A549 (cell line): ENCODE data around the gene CD9. TPM values are rescaled to one million over a fixed set of nuclear protein-coding genes. Genes with fewer than 3 reads are reported as not detected.
A peak's percentile ranks its signal among the peaks of the same experiment; 100 is the strongest.

ENCODE experiments used
- ATAC-seq, 2 experiments: fragments of 200-7000 bp in 1 of 2; fragments of >200 bp in 1 of 2; cut with Nextera tagmentation in 1 of 2; cut with Tn5 transposase in 1 of 2; 3 replicates each; pipeline versions ENCODE4 v1.8.0 to v1.9.1; 2018 to 2020; ENCODE audit warnings: mild to moderate bottlenecking in 1 of 2, moderate library complexity in 1 of 2
- CTCF ChIA-PET: fragments of 300-600 bp; sonication (Branson Sonifier 250); formaldehyde crosslinking; extraction: SDS; loops from one replicate; lab custom pipeline; 2021; ENCODE audit warnings: antibody characterized with exemption, inconsistent platforms; lab: Yijun Ruan, JAX
- POLR2A ChIA-PET: fragments of 350-600 bp; formaldehyde crosslinking; extraction: SDS; loops from one replicate; lab custom pipeline; 2021; ENCODE audit warnings: antibody characterized with exemption, inconsistent platforms; lab: Yijun Ruan, JAX
- DNase-seq, 2 experiments: peaks; one replicate each; pipeline versions ENCODE4 v3.0.0 to v3.0.0-alpha.2; 2011 to 2016; ENCODE audit warnings: low read depth in 1 of 2, low spot score in 1 of 2
- FAIRE-seq: peaks from 2 replicates; lab custom pipeline; 2011; peaks lifted over from hg19 to GRCh38; lab: Jason Lieb, UNC
- H3K27ac ChIP-seq, 2 experiments: fragments of >200 bp; sonication (Bioruptor Twin); formaldehyde crosslinking; 3 replicates each; pipeline ENCODE4 v1.5.1; 2016 to 2017
- H3K4me1 ChIP-seq: fragments of >200 bp; sonication (Bioruptor Twin); formaldehyde crosslinking; 3 replicates; pipeline ENCODE4 v1.6.1; 2016
- H3K4me2 ChIP-seq: fragments of >200 bp; sonication (Bioruptor Twin); formaldehyde crosslinking; 3 replicates; pipeline ENCODE4 v1.6.1; 2016
- H3K4me3 ChIP-seq: fragments of >200 bp; sonication (Bioruptor Twin); formaldehyde crosslinking; 3 replicates; pipeline ENCODE4 v1.5.1; 2016
- H3K9me3 ChIP-seq: fragments of >200 bp; sonication (Bioruptor Twin); formaldehyde crosslinking; 3 replicates; pipeline ENCODE4 v1.6.1; 2016
- CBX8 ChIP-seq: fragments of 200-600 bp; sonication (generic); IDR thresholded peaks from 2 replicates; pipeline ENCODE4 v1.6.1; 2016
- CEBPB ChIP-seq, 2 experiments: fragments of >200 bp in 1 of 2; sonication (Bioruptor Twin) in 1 of 2; formaldehyde crosslinking in 1 of 2; IDR thresholded peaks; 2 replicates each; pipeline ENCODE4 v1.6.1; 2012 to 2016
- CHD4 ChIP-seq: fragments of 200-600 bp; sonication (generic); IDR thresholded peaks from 2 replicates; pipeline ENCODE4 v1.6.1; 2016; ENCODE audit warnings: antibody characterized with exemption, mild to moderate bottlenecking, borderline replicate concordance
- CTCF ChIP-seq: fragments of >200 bp; sonication (Bioruptor Twin); formaldehyde crosslinking; IDR thresholded peaks from 3 replicates; pipeline ENCODE4 v1.5.1; 2016
- EHF ChIP-seq: fragments of 250-450 bp; sonication (Bioruptor Pico); IDR thresholded peaks from 2 replicates; pipeline ENCODE4 v1.5.0; 2020; ENCODE audit warnings: mild to moderate bottlenecking
- EHMT2 ChIP-seq: fragments of 200-600 bp; sonication (generic); IDR thresholded peaks from 2 replicates; pipeline ENCODE4 v1.6.1; 2016; ENCODE audit warnings: antibody characterized with exemption, low read depth, mild to moderate bottlenecking, moderate library complexity
- ESRRA ChIP-seq: fragments of 150-350 bp; IDR thresholded peaks from 2 replicates; pipeline ENCODE4 v1.6.1; 2014; ENCODE audit warnings: mild to moderate bottlenecking, low read length, borderline replicate concordance
- FOSB ChIP-seq: fragments of 250-450 bp; sonication (Bioruptor Pico); IDR thresholded peaks from 2 replicates; pipeline ENCODE4 v1.5.0; 2020; ENCODE audit warnings: mild to moderate bottlenecking, moderate library complexity
- FOXS1 ChIP-seq: fragments of 250-450 bp; sonication (Bioruptor Pico); IDR thresholded peaks from 2 replicates; pipeline ENCODE4 v1.5.0; 2020; ENCODE audit warnings: mild to moderate bottlenecking, moderate library complexity
- HDAC2 ChIP-seq: fragments of 200-600 bp; sonication (generic); IDR thresholded peaks from 2 replicates; pipeline ENCODE4 v1.6.1; 2016
- HEYL ChIP-seq: fragments of 250-450 bp; sonication (Bioruptor Pico); IDR thresholded peaks from 2 replicates; pipeline ENCODE4 v1.8.0; 2021; ENCODE audit warnings: mild to moderate bottlenecking, moderate library complexity
- HMGXB4 ChIP-seq: fragments of 250-450 bp; sonication (Bioruptor Pico); IDR thresholded peaks from 2 replicates; pipeline ENCODE4 v1.5.0; 2021; ENCODE audit warnings: mild to moderate bottlenecking, moderate library complexity, borderline replicate concordance
- HOXA7 ChIP-seq: fragments of 250-450 bp; sonication (Bioruptor Pico); IDR thresholded peaks from 2 replicates; pipeline ENCODE4 v1.5.0; 2020; ENCODE audit warnings: mild to moderate bottlenecking, moderate library complexity
- JUN ChIP-seq, 2 experiments: fragments of >200 bp; sonication (Bioruptor Twin); formaldehyde crosslinking; IDR thresholded peaks; 2 replicates in 1 of 2; 3 replicates in 1 of 2; pipeline ENCODE4 v1.6.1; 2016 to 2017
- MAX ChIP-seq: IDR thresholded peaks from 2 replicates; pipeline ENCODE4 v1.6.1; 2012
- PBX3 ChIP-seq: IDR thresholded peaks from 2 replicates; pipeline ENCODE4 v1.6.1; 2012
- PHF8 ChIP-seq: fragments of 200-600 bp; sonication (generic); IDR thresholded peaks from 2 replicates; pipeline ENCODE4 v1.6.1; 2016; ENCODE audit warnings: low read depth, mild to moderate bottlenecking, antibody characterized with exemption, moderate library complexity, borderline replicate concordance
- POLR2A ChIP-seq: IDR thresholded peaks from 2 replicates; pipeline ENCODE4 v1.6.1; 2012; ENCODE audit warnings: mild to moderate bottlenecking, low read length
- REST ChIP-seq: fragments of 200-600 bp; sonication (generic); IDR thresholded peaks from 2 replicates; pipeline ENCODE4 v1.6.1; 2016; ENCODE audit warnings: antibody characterized with exemption, mild to moderate bottlenecking, moderate library complexity
- RFX5 ChIP-seq: fragments of 450-650 bp; IDR thresholded peaks from 2 replicates; pipeline ENCODE4 v1.7.1; 2014; ENCODE audit warnings: antibody characterized with exemption, mild to moderate bottlenecking, moderate library complexity
- RNF2 ChIP-seq: fragments of 200-600 bp; sonication (generic); IDR thresholded peaks from 2 replicates; pipeline ENCODE4 v1.6.1; 2016; ENCODE audit warnings: low read depth, mild to moderate bottlenecking, antibody characterized with exemption, moderate library complexity, borderline replicate concordance
- SMC3 ChIP-seq: fragments of >200 bp; sonication (Bioruptor Twin); formaldehyde crosslinking; IDR thresholded peaks from 3 replicates; pipeline ENCODE4 v1.6.1; 2018; ENCODE audit warnings: inconsistent platforms
- TFCP2L1 ChIP-seq: fragments of 250-450 bp; sonication (Bioruptor Pico); IDR thresholded peaks from 2 replicates; pipeline ENCODE4 v1.5.0; 2021; ENCODE audit warnings: mild to moderate bottlenecking
- ZFP36 ChIP-seq: fragments of 450-650 bp; IDR thresholded peaks from 2 replicates; pipeline ENCODE4 v1.6.1; 2014; ENCODE audit warnings: borderline replicate concordance; ENCODE audit not compliant: partially characterized antibody
- ZNF302 ChIP-seq: fragments of 250-450 bp; sonication (Bioruptor Pico); IDR thresholded peaks from 2 replicates; pipeline ENCODE4 v1.9.0; 2021; ENCODE audit warnings: inconsistent platforms, mild to moderate bottlenecking, moderate library complexity
- WGBS: methylation state at CpG from one replicate; pipeline ENCODE4 v1.1.6; 2017; ENCODE audit errors: missing lambda C conversion rate; 5-methylcytosine and 5-hydroxymethylcytosine counted together
- polyA minus RNA-seq: library from RNA; depleted of rRNA, polyadenylated mRNA; stranded (reverse); fragments of >200 nt; gene quantifications from 2 replicates; pipeline ENCODE4 v1.2.3, GENCODE V29; 2011; rRNA and poly(A)+ RNA removed
- polyA plus RNA-seq, 4 experiments: library from polyadenylated mRNA; depleted of rRNA in 3 of 4; stranded (reverse); fragments of >200 nt; fragmentation: RNase III in 1 of 4; extraction: RNeasy Plus Mini Kit Qiagen cat#74134 plus additional on column Dnase treatment in 1 of 4; gene quantifications; 2 replicates in 3 of 4; 3 replicates in 1 of 4; pipeline ENCODE4 v1.2.3, GENCODE V29; 2011 to 2017

The CD9 gene
- polyA plus RNA-seq (2011; rRNA removed), result 173 and 185 TPM in 2 replicates
- polyA plus RNA-seq (2012; cell fraction: cytosol; rRNA removed), result 110 and 132 TPM in 2 replicates
- 115 and 147 TPM in 2 replicates for polyA plus RNA-seq (2012; cell fraction: nucleus; rRNA removed)
- polyA plus RNA-seq (2017; fragmentation: RNase III; extraction: RNeasy Plus Mini Kit Qiagen cat#74134 plus additional on column Dnase treatment), result 109 to 122 TPM (median 116 TPM) in 3 replicates
- polyA minus RNA-seq, result 85.5 and 116 TPM in 2 replicates

- 3% methylated on average over 21 of the region's 81 CpGs for WGBS
- H3K4me1 ChIP-seq, result peaks cover 29% of the 10 kb centered on the region
- CTCF ChIA-PET, result interaction anchor here (0.7 to 32.3 kb wide), 19 partner anchors 10 to 212 kb away, joined by 3 to 529 read pairs (median 5); no protein-coding TSS in a partner anchor
- FAIRE-seq, result no peak
- H3K27ac ChIP-seq, result peak within 1 kb of the TSS; percentile 73 to 87
- peak within 1 kb of the TSS; percentile 93 for H3K4me2 ChIP-seq
- TF ChIP-seq PHF8 (peak; percentile 19; the same call in 1 of the 2 replicates), JUN (IDR thresholded peaks at IDR 0.05) (peak in 1 of 2 experiments; percentile 58; a peak in 1 of 5 replicates), SMC3 (0 out of 3 replicates have a peak, but pooled peaks have one; percentile 29), CEBPB (IDR thresholded peaks at IDR 0.05) (no peak), HDAC2 (no peak), RFX5 (no peak), MAX (peak; percentile 34), EHF (CRISPR knock-in tag) (no peak), CBX8 (no peak), POLR2A (peak; percentile 48), FOXS1 (CRISPR knock-in tag) (no peak)
- TF ChIP-seq, all 56 proteins: peak for 5
- DNase-seq (peak; percentile 76 to 78), ATAC-seq (peak; percentile 64 to 73)
- Histone ChIP-seq H3K4me3 (peak within 1 kb of the TSS; percentile 65), H3K9me3 (no peaks in the 10 kb centered on the region)
- POLR2A ChIA-PET, result interaction anchor here (0.5 to 2.1 kb wide), 7 partner anchors 12 to 641 kb away, joined by 3 to 7 read pairs (median 3); partner anchors contain the start of gene VAMP1
Measured at GRCh38 chr12:6200256-6201212, at the start of gene CD9. CD9 (plus strand) TSS chr12:6200400; CDS start chr12:6200500, 100 bp downstream.

GRCh38 chr12:6154730-6155459, 45.3 kb upstream of the CD9 start:
- no peak overlapping the region for H3K4me2 ChIP-seq
- H3K27ac ChIP-seq, result no peak overlapping the region
- ChIA-PET CTCF (interaction anchor here (1.5 kb wide), 1 partner anchor 9 kb away, joined by 3 read pairs; no protein-coding TSS in a partner anchor), POLR2A (no interaction called here)
- no peaks in the 10 kb centered on the region for H3K9me3 ChIP-seq
- FAIRE-seq, result no peak
- no peak; a peak in 1 of 6 replicates for ATAC-seq
- no peak overlapping the region for H3K4me3 ChIP-seq
- DNase-seq, result no peak
- H3K4me1 ChIP-seq, result no peaks in the 10 kb centered on the region
- 72% methylated on average over 15 of the region's 15 CpGs for WGBS
- TF ChIP-seq ESRRA, result no peak
- no peak for TF ChIP-seq CTCF
- no peak for TF ChIP-seq PBX3
- TF ChIP-seq PHF8, result no peak
- TF ChIP-seq EHMT2, result no peak
- no peak for TF ChIP-seq HMGXB4 (CRISPR knock-in tag)
- no peak for TF ChIP-seq HEYL
- TF ChIP-seq ZFP36, result no peak
- no peak for TF ChIP-seq ZNF302 (CRISPR knock-in tag)
- TF ChIP-seq TFCP2L1 (CRISPR knock-in tag), result no peak
- no peak for TF ChIP-seq RNF2
- TF ChIP-seq FOSB (CRISPR knock-in tag), result no peak
- TF ChIP-seq CHD4, result no peak
- TF ChIP-seq REST, result no peak
- TF ChIP-seq FOXS1 (CRISPR knock-in tag), result no peak
- no peak for TF ChIP-seq HOXA7 (CRISPR knock-in tag)
